ENCODE measurements around the gene RGR.

DNA sequence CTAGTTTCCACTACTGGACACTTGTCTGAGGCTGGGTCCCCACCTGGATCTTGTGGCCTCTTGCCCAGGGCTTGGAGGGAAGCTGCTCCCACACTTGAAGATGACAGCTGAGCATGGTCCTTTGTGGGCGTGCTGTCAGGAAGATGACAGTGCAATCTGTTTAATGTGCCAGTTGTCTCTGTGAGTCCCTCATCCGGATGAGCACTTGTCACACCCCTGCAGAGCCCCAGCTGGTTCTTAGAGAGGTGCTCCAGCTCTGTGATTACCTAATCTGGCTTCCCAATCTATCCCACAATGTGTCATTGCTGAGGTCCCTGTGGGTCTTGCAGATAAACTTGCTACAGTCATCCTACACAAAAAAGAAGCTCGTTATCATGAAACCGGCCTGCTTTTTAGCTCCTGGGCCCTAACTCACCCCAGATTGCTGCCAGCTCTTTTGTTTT, 48.7 kb downstream of the RGR start:
- no peak for TF ChIP-seq EZH2phosphoT487 (IDR thresholded peaks at IDR 0.05)
- TF ChIP-seq, protein P1, sequence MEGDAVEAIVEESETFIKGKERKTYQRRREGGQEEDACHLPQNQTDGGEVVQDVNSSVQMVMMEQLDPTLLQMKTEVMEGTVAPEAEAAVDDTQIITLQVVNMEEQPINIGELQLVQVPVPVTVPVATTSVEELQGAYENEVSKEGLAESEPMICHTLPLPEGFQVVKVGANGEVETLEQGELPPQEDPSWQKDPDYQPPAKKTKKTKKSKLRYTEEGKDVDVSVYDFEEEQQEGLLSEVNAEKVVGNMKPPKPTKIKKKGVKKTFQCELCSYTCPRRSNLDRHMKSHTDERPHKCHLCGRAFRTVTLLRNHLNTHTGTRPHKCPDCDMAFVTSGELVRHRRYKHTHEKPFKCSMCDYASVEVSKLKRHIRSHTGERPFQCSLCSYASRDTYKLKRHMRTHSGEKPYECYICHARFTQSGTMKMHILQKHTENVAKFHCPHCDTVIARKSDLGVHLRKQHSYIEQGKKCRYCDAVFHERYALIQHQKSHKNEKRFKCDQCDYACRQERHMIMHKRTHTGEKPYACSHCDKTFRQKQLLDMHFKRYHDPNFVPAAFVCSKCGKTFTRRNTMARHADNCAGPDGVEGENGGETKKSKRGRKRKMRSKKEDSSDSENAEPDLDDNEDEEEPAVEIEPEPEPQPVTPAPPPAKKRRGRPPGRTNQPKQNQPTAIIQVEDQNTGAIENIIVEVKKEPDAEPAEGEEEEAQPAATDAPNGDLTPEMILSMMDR (IDR thresholded peaks at IDR 0.05) = no peak
